B cell (primary cell): Measurements from ENCODE around the gene TTLL1. TPM values are rescaled to one million over a fixed set of nuclear protein-coding genes. Genes with fewer than 3 reads are reported as not detected.

Experiments used
- ATAC-seq: fragments of 200-7000 bp; cut with Tn5 transposase; one replicate; pipeline ENCODE4 v1.10.0; 2021; ENCODE audit warnings: low read depth, mild to moderate bottlenecking, moderate number of reproducible peaks, moderate library complexity
- CTCF ChIA-PET: fragments of 350-600 bp; sonication (Branson Sonifier 250); formaldehyde crosslinking; loops from one replicate; lab custom pipeline; 2021; ENCODE audit warnings: antibody characterized with exemption, inconsistent platforms; lab: Charles Lee
- POLR2A ChIA-PET: fragments of 350-600 bp; sonication (Branson Sonifier 250); formaldehyde crosslinking; loops from one replicate; lab custom pipeline; 2021; ENCODE audit warnings: antibody characterized with exemption; lab: Charles Lee
- DNase-seq: peaks from one replicate; pipeline ENCODE4 v3.0.0; 2013
- H2AFZ ChIP-seq: 2 replicates; pipeline ENCODE4 v1.6.1; 2012; ENCODE audit warnings: mild to moderate bottlenecking, low read depth, low read length; ENCODE audit not compliant: insufficient read depth, poor library complexity, severe bottlenecking
- H3K27ac ChIP-seq, 2 donors: 1 replicate in 1 of 2; 2 replicates in 1 of 2; pipeline ENCODE4 v1.5.1; 2012 to 2013; ENCODE audit warnings: low read length in 2 of 2, mild to moderate bottlenecking in 2 of 2, moderate library complexity in 1 of 2
- H3K27me3 ChIP-seq, 4 experiments: fragments of 200-600 bp in 1 of 4; sonication (generic) in 1 of 4; replicated peaks in 1 of 4; 1 replicate in 2 of 4; 2 replicates in 2 of 4; pipeline versions ENCODE4 v1.6.1 to v1.7.0; 2013 to 2016; ENCODE audit warnings: low read length in 3 of 4, mild to moderate bottlenecking in 2 of 4, mixed read lengths in 1 of 4, moderate library complexity in 1 of 4; ENCODE audit not compliant: insufficient read depth in 4 of 4, control insufficient read depth in 3 of 4; ENCODE audit errors: control extremely low read depth in 1 of 4
- H3K36me3 ChIP-seq, 2 experiments: replicated peaks in 1 of 2; 1 replicate in 1 of 2; 2 replicates in 1 of 2; pipeline versions ENCODE4 v1.6.1 to v1.7.1; 2013; ENCODE audit warnings: low read length in 1 of 2; ENCODE audit not compliant: insufficient read depth in 2 of 2, control insufficient read depth in 1 of 2; ENCODE audit errors: control extremely low read depth in 1 of 2, extremely low read depth in 1 of 2
- H3K4me1 ChIP-seq, 2 donors: fragments of 200-600 bp in 1 of 2; sonication (generic) in 1 of 2; 1 replicate in 1 of 2; 2 replicates in 1 of 2; pipeline versions ENCODE4 v1.5.1 to v1.6.1; 2013 to 2017; ENCODE audit warnings: low read length in 2 of 2; ENCODE audit not compliant: control insufficient read depth in 2 of 2, insufficient read depth in 2 of 2
- H3K4me2 ChIP-seq: replicated peaks from 2 replicates; pipeline ENCODE3; 2012; ENCODE audit warnings: mild to moderate bottlenecking, low read depth, low read length; ENCODE audit not compliant: poor library complexity, severe bottlenecking
- H3K4me3 ChIP-seq, 5 experiments: fragments of 200-600 bp in 1 of 5; sonication (generic) in 1 of 5; 1 replicate in 3 of 5; 2 replicates in 2 of 5; pipeline versions ENCODE4 v1.5.1 to v1.7.0; 2011 to 2016; ENCODE audit warnings: low read length in 4 of 5, mild to moderate bottlenecking in 4 of 5, low read depth in 2 of 5, control low read depth in 1 of 5, moderate library complexity in 1 of 5; ENCODE audit not compliant: insufficient read depth in 1 of 5; ENCODE audit errors: control extremely low read depth in 1 of 5, extremely low read depth in 1 of 5
- H3K79me2 ChIP-seq: fragments of 200-600 bp; sonication (generic); one replicate; pipeline ENCODE4 v1.6.0; 2016; ENCODE audit warnings: low read length; ENCODE audit not compliant: control insufficient read depth, insufficient read depth
- H3K9ac ChIP-seq: fragments of 200-600 bp; sonication (generic); 2 replicates; pipeline ENCODE4 v1.6.1; 2017; ENCODE audit warnings: mild to moderate bottlenecking, low read length, moderate library complexity
- H3K9me3 ChIP-seq, 3 donors: one replicate each; pipeline versions ENCODE4 v1.6.1 to v1.7.1; 2013; ENCODE audit warnings: low read length in 2 of 3; ENCODE audit not compliant: control insufficient read depth in 2 of 3, insufficient read depth in 1 of 3; ENCODE audit errors: control extremely low read depth in 1 of 3
- H4K20me1 ChIP-seq: 2 replicates; pipeline ENCODE4 v1.6.0; 2012; ENCODE audit warnings: mild to moderate bottlenecking, low read length; ENCODE audit not compliant: insufficient read depth, control insufficient read depth, poor library complexity, severe bottlenecking
- H3K27ac Mint-ChIP-seq: one replicate; pipeline ENCODE4 v1.8.0; 2021; ENCODE audit warnings: mixed read lengths
- H3K27me3 Mint-ChIP-seq: one replicate; pipeline ENCODE4 v1.8.0; 2021; ENCODE audit warnings: mixed read lengths
- H3K4me1 Mint-ChIP-seq: one replicate; pipeline ENCODE4 v1.8.0; 2021; ENCODE audit warnings: mixed read lengths
- H3K4me3 Mint-ChIP-seq: one replicate; pipeline ENCODE4 v1.8.0; 2021; ENCODE audit warnings: mixed read lengths
- H3K9me3 Mint-ChIP-seq: one replicate; pipeline ENCODE4 v1.8.0; 2022; ENCODE audit warnings: mixed read lengths; ENCODE audit not compliant: insufficient read depth
- EZH2 ChIP-seq: IDR thresholded peaks from 2 replicates; pipeline ENCODE4 v1.6.1; 2012; ENCODE audit warnings: borderline replicate concordance, low read depth, mild to moderate bottlenecking, moderate library complexity, low read length; ENCODE audit not compliant: insufficient read depth, poor library complexity, severe bottlenecking
- whole genome bisulfite sequencing: methylation state at CpG from one replicate; pipeline ENCODE4 v1.1.5; 2013; ENCODE audit warnings: missing lambda C conversion rate; ENCODE audit not compliant: insufficient coverage; 5-methylcytosine and 5-hydroxymethylcytosine counted together
- intact Hi-C: fragments of 100-400 bp; cut with micrococcal nuclease; formaldehyde crosslinking; loops from one replicate; pipeline ENCODE4 v1.10.0; 2022
- polyA plus RNA-seq: library from polyadenylated mRNA; depleted of rRNA; stranded (reverse); fragments of >200 nt; gene quantifications from 2 replicates; pipeline ENCODE4 v1.2.3, GENCODE V29; 2012
- total RNA-seq, 2 donors: library from RNA; stranded (reverse); fragments of 120-200 nt in 1 of 2; gene quantifications; 1 replicate in 1 of 2; 2 replicates in 1 of 2; pipeline versions ENCODE4 v1.2.3 to v1.2.4, GENCODE V29; 2013 to 2022
- TF ChIP-seq, protein P1 (sequence below): fragments of 200-600 bp; IDR thresholded peaks from one replicate; pipeline ENCODE4 v1.8.0; 2022; ENCODE audit warnings: antibody characterized with exemption, mild to moderate bottlenecking

Gene TTLL1
- total and polyA plus RNA-seq, 2 donors (not counting 1 experiment from before 2014, with no cell fraction given) = 3.0 to 3.3 TPM

DNA sequence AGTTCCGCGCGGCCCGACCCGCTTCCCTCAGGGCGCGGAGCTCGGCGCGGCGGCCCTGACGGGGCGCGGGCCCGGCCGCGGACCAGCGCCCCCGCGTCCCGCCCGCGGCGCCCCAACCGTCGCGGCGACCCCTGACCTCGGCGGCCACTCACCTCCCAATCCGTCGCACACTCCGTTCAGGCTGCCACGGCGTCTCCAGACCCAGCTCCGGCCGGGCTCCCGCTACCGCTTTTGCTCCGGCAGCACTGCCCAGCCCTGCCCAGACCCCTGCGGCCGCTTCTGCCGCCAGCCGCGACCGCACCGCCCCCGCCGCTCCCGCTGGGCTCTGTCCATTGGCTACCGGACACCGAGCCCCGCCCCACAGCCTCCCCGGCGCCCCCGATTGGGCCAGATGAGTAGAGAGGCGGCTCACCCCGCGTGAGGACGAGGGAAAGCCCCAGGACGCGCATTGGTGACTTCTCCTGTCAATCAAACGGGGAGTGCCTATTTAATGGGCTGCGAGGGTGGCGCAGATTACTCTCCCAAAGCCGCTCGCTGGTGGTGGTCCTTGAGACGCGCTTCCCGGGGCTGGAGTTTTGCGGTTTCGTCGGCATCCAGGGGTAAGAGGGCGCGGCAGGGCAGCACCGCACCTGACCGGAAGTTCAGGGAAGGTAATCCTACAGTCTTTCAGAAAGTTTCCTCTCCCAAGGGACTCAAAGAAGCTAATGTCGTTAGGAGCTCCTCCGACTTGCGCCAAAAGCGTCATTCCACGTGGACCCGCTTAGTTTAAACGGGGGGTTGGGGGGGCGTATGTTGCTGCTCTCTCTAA, 74.1 kb downstream of the TTLL1 start, which contains the start of gene PACSIN2:
Gene PACSIN2, minus strand, starts transcription at position 281 of the 808 bp plus-strand sequence. CDS start 103,069 bp downstream, outside the sequence.
- TF ChIP-seq, protein P1, sequence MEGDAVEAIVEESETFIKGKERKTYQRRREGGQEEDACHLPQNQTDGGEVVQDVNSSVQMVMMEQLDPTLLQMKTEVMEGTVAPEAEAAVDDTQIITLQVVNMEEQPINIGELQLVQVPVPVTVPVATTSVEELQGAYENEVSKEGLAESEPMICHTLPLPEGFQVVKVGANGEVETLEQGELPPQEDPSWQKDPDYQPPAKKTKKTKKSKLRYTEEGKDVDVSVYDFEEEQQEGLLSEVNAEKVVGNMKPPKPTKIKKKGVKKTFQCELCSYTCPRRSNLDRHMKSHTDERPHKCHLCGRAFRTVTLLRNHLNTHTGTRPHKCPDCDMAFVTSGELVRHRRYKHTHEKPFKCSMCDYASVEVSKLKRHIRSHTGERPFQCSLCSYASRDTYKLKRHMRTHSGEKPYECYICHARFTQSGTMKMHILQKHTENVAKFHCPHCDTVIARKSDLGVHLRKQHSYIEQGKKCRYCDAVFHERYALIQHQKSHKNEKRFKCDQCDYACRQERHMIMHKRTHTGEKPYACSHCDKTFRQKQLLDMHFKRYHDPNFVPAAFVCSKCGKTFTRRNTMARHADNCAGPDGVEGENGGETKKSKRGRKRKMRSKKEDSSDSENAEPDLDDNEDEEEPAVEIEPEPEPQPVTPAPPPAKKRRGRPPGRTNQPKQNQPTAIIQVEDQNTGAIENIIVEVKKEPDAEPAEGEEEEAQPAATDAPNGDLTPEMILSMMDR = no peak
- TF ChIP-seq EZH2 = no peak
- H3K36me3 ChIP-seq = no peaks in the 10 kb centered on the region
- H3K4me1 ChIP-seq = peaks cover 13 to 19% of the 10 kb centered on the region in 2 donors
- H3K9me3 ChIP-seq = no peaks in the 10 kb centered on the region
- peak within 1 kb of the TSS; percentile 88 for H3K9ac ChIP-seq
- under 1% methylated on average over 77 of the region's 85 CpGs for WGBS
- Mint-ChIP-seq H3K27ac (peak within 1 kb of the TSS; percentile 98), H3K9me3 (no peaks in the 10 kb centered on the region), H3K4me1 (peaks cover 32% of the 10 kb centered on the region), H3K4me3 (peak within 1 kb of the TSS; percentile 98), H3K27me3 (no peaks in the 10 kb centered on the region)
- intact Hi-C loops = loop anchor here (2.0 kb wide), 4 partner anchors 74 to 400 kb away; partner anchors contain the start of genes ARFGAP3, POLDIP3 and TTLL1
- peaks cover 31% of the 10 kb centered on the region for H4K20me1 ChIP-seq
- ATAC-seq = peak; percentile 98
- peak within 1 kb of the TSS; percentile 81 for H2AFZ ChIP-seq
- CTCF ChIA-PET = interaction anchor here (0.6 to 2.1 kb wide), 8 partner anchors 11 to 174 kb away, joined by 3 to 9 read pairs (median 5); no protein-coding TSS in a partner anchor
- H3K4me3 ChIP-seq = peak within 1 kb of the TSS; percentile 73 to 96 (median 77)
- H3K27ac ChIP-seq = peak within 1 kb of the TSS; percentile 66 to 80
- H3K79me2 ChIP-seq = peaks cover 54% of the 10 kb centered on the region
- peak; percentile 98 for DNase-seq
- peak within 1 kb of the TSS; percentile 99 for H3K4me2 ChIP-seq
- POLR2A ChIA-PET = interaction anchor here (0.6 to 1.9 kb wide), 7 partner anchors 11 to 400 kb away, joined by 3 to 9 read pairs (median 4); partner anchors contain the start of gene POLDIP3
- no peaks in the 10 kb centered on the region for H3K27me3 ChIP-seq
